ENCODE measurements around the gene ALMS1.
"Not testable (repeated sequence)": the region's sequence is repeated elsewhere in the genome, so short reads cannot be mapped to it uniquely, and the experiment has no call there.

ALMS1 gene

DNA sequence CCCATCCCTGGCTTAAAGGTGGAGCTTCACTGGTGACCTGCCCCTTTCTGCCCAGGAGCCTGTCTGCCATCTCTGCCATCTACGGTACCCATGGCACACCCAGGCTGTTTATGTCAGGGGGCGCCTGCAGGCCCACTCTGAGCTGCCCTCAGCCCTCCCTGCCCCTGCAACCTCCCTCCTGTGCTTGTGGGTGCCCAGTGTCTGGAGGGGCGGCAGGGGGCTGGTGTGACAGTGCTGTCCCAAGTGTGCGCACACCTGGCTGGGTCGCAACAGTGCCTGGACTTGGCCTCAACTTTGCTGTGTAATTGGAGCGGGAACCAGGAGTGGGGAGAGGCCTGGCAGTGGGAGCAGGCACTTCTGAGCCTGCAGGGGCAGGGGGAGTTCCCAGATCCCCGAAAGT is 102.4 kb downstream of the ALMS1 start:
- no peak overlapping the region for H3K4me3 Mint-ChIP-seq
- DNase-seq: no peak
- H3K27ac Mint-ChIP-seq: no peak overlapping the region
- H3K36me3 Mint-ChIP-seq (ENCODE audit: insufficient read depth): peaks cover 5% of the 10 kb centered on the region
- H3K4me1 Mint-ChIP-seq (ENCODE audit: low read depth in 2 of 2): peaks cover 9 to 10% of the 10 kb centered on the region in 2 donors
- no peaks in the 10 kb centered on the region for H3K9me3 Mint-ChIP-seq
- no peak for ATAC-seq (replicated peaks)
- H3K27me3 Mint-ChIP-seq: no peaks in the 10 kb centered on the region

- Mint-ChIP-seq H3K27ac (peak overlapping the region in 1 of 2 donors; percentile 20), H3K4me3 (no peak overlapping the region), H3K9me3 (no peaks in the 10 kb centered on the region), H3K27me3 (no peaks in the 10 kb centered on the region), H3K36me3 (ENCODE audit: insufficient read depth) (peaks cover 5% of the 10 kb centered on the region), H3K4me1 (ENCODE audit: low read depth in 2 of 2) (peaks cover 9 to 10% of the 10 kb centered on the region in 2 donors)
- DNase-seq (no peak), ATAC-seq (replicated peaks) (no peak)
Measured at GRCh38 chr2:73489053-73489452, 103.4 kb downstream of the ALMS1 start.

GRCh38 chr2:73494031-73494430 is 108.4 kb downstream of the ALMS1 start:
- Mint-ChIP-seq H3K27me3 (no peaks in the 10 kb centered on the region), H3K36me3 (ENCODE audit: insufficient read depth) (peaks cover 5% of the 10 kb centered on the region), H3K4me1 (ENCODE audit: low read depth in 2 of 2) (peaks cover under 1 to 4% of the 10 kb centered on the region in 2 donors), H3K4me3 (no peak overlapping the region), H3K27ac (no peak overlapping the region), H3K9me3 (no peaks in the 10 kb centered on the region)
- ATAC-seq (replicated peaks): no peak
- DNase-seq: no peak

DNA sequence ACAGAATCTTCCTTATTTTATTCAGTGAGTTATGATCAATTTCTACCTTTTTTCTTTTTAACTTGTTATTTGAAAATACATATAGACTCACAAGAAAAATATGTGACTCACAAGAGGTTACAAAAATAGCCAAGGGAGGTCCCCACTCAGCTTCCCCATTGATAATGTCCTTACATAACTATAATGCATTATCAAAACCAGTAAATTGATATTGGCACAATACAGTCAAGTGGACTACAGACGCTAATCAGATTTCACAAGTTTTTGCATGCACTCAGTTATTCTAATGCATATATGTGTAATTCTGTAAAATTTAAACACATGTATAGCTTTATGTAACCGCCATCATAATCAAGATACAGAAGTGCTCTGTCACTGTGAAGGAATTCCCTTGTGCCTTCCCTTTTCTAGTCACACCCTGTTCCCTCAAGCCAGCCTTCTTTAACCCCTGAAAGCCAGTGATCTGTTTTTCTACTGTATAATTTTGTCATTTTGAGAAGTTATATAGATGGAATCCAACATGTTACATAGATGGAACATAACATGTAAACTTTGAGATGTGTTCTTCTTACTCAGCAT is 118.4 kb downstream of the ALMS1 start:
- no peak overlapping the region for H3K4me3 Mint-ChIP-seq
- peaks cover 2 to 12% of the 10 kb centered on the region in 2 donors for H3K4me1 Mint-ChIP-seq (ENCODE audit: low read depth in 2 of 2)
- H3K27me3 Mint-ChIP-seq: no peaks in the 10 kb centered on the region
- H3K36me3 Mint-ChIP-seq (ENCODE audit: insufficient read depth): no peaks in the 10 kb centered on the region
- peaks cover 5 to 10% of the 10 kb centered on the region in 2 donors for H3K9me3 Mint-ChIP-seq
- ATAC-seq (replicated peaks) (no peak), DNase-seq (no peak)
- H3K27ac Mint-ChIP-seq: no peak overlapping the region

DNA sequence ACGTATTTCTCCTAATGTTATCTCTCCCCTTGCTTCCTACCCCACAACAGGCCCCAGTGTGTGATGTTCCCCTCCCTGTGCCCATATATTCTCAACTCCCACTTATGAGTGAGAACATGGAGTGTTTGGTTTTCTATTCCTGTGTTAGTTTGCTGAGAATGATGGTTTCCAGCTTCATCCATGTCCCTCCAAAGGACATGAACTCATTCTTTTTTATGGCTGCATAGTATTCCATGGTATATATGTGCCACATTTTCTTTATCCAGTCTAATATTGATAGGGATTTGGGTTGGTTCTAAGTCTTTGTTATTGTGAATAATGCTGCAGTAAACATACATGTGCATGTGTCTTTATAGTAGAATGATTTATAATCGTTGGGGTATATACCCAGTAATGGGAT is 119.2 kb downstream of the ALMS1 start:
- not testable (repeated sequence) for H3K27me3 Mint-ChIP-seq; H3K9me3 Mint-ChIP-seq; H3K36me3 Mint-ChIP-seq (ENCODE audit: insufficient read depth)

GRCh38 chr2:73510470-73510869 is 124.8 kb downstream of the ALMS1 start:
- H3K9me3 Mint-ChIP-seq: peaks cover 12 to 26% of the 10 kb centered on the region in 2 donors
- H3K4me1 Mint-ChIP-seq (ENCODE audit: low read depth in 2 of 2); H3K36me3 Mint-ChIP-seq (ENCODE audit: insufficient read depth); H3K4me3 Mint-ChIP-seq; ATAC-seq (replicated peaks); H3K27ac Mint-ChIP-seq; H3K27me3 Mint-ChIP-seq; DNase-seq: not testable (repeated sequence)

More for the DNA sequence above, 119.2 kb downstream of the ALMS1 start:
- not testable (repeated sequence) for H3K27ac Mint-ChIP-seq; ATAC-seq (replicated peaks); H3K4me1 Mint-ChIP-seq (ENCODE audit: low read depth in 2 of 2); H3K4me3 Mint-ChIP-seq; DNase-seq

- H3K36me3 Mint-ChIP-seq (ENCODE audit: insufficient read depth): peaks cover 16% of the 10 kb centered on the region
- no peaks in the 10 kb centered on the region for H3K27me3 Mint-ChIP-seq
- H3K27ac Mint-ChIP-seq: no peak overlapping the region
- DNase-seq: no peak
- H3K4me1 Mint-ChIP-seq (ENCODE audit: low read depth in 2 of 2): peaks cover 0 to 4% of the 10 kb centered on the region in 2 donors
- H3K4me3 Mint-ChIP-seq: no peak overlapping the region
- ATAC-seq (replicated peaks): no peak
- peaks cover 6 to 25% of the 10 kb centered on the region in 2 donors for H3K9me3 Mint-ChIP-seq
Measured at GRCh38 chr2:73516033-73516432, 130.4 kb downstream of the ALMS1 start.

GRCh38 chr2:73528688-73529087 is 143.1 kb downstream of the ALMS1 start:
- DNase-seq (no peak), ATAC-seq (replicated peaks) (no peak)
- no peak overlapping the region for H3K27ac Mint-ChIP-seq
- peaks cover 7 to 15% of the 10 kb centered on the region in 2 donors for H3K9me3 Mint-ChIP-seq
- H3K36me3 Mint-ChIP-seq (ENCODE audit: insufficient read depth): peaks cover 7% of the 10 kb centered on the region
- H3K4me1 Mint-ChIP-seq (ENCODE audit: low read depth in 2 of 2): no peaks in the 10 kb centered on the region
- H3K27me3 Mint-ChIP-seq: no peaks in the 10 kb centered on the region
- H3K4me3 Mint-ChIP-seq: no peak overlapping the region

GRCh38 chr2:73530773-73531172 is 145.1 kb downstream of the ALMS1 start:
- H3K27ac Mint-ChIP-seq; DNase-seq; H3K9me3 Mint-ChIP-seq; ATAC-seq (replicated peaks); H3K27me3 Mint-ChIP-seq; H3K4me3 Mint-ChIP-seq; H3K4me1 Mint-ChIP-seq (ENCODE audit: low read depth in 2 of 2): not testable (repeated sequence)
- peaks cover 17% of the 10 kb centered on the region for H3K36me3 Mint-ChIP-seq (ENCODE audit: insufficient read depth)

GRCh38 chr2:73532381-73532780 is 146.7 kb downstream of the ALMS1 start:
- ATAC-seq (replicated peaks) (no peak), DNase-seq (no peak)
- Mint-ChIP-seq H3K4me3 (no peak overlapping the region), H3K27ac (no peak overlapping the region), H3K36me3 (ENCODE audit: insufficient read depth) (peaks cover 17% of the 10 kb centered on the region), H3K4me1 (ENCODE audit: low read depth in 2 of 2) (no peaks in the 10 kb centered on the region), H3K9me3 (peaks cover 5 to 8% of the 10 kb centered on the region in 2 donors), H3K27me3 (no peaks in the 10 kb centered on the region)

GRCh38 chr2:73536133-73536840 is 150.7 kb downstream of the ALMS1 start:
- peaks cover 5 to 7% of the 10 kb centered on the region in 2 donors for H3K9me3 Mint-ChIP-seq
- DNase-seq (no peak), ATAC-seq (replicated peaks) (no peak)
- no peaks in the 10 kb centered on the region for H3K4me1 Mint-ChIP-seq (ENCODE audit: low read depth in 2 of 2)
- no peaks in the 10 kb centered on the region for H3K27me3 Mint-ChIP-seq
- H3K4me3 Mint-ChIP-seq: no peak overlapping the region
- H3K27ac Mint-ChIP-seq: no peak overlapping the region
- peaks cover 17% of the 10 kb centered on the region for H3K36me3 Mint-ChIP-seq (ENCODE audit: insufficient read depth)

- peaks cover 11% of the 10 kb centered on the region for H3K36me3 Mint-ChIP-seq (ENCODE audit: insufficient read depth)
- H3K4me1 Mint-ChIP-seq (ENCODE audit: low read depth in 2 of 2); H3K27ac Mint-ChIP-seq; ATAC-seq (replicated peaks); H3K4me3 Mint-ChIP-seq; H3K9me3 Mint-ChIP-seq; H3K27me3 Mint-ChIP-seq; DNase-seq: not testable (repeated sequence)
Measured at GRCh38 chr2:73560875-73561274, 175.2 kb downstream of the ALMS1 start.

- H3K27ac Mint-ChIP-seq: no peak overlapping the region
- ATAC-seq (replicated peaks): no peak
- no peaks in the 10 kb centered on the region for H3K9me3 Mint-ChIP-seq
- DNase-seq: no peak
- peaks cover 11% of the 10 kb centered on the region for H3K36me3 Mint-ChIP-seq (ENCODE audit: insufficient read depth)
- H3K4me3 Mint-ChIP-seq: no peak overlapping the region
- no peaks in the 10 kb centered on the region for H3K4me1 Mint-ChIP-seq (ENCODE audit: low read depth in 2 of 2)
- no peaks in the 10 kb centered on the region for H3K27me3 Mint-ChIP-seq
Measured at GRCh38 chr2:73561422-73561821, 175.8 kb downstream of the ALMS1 start.

DNA sequence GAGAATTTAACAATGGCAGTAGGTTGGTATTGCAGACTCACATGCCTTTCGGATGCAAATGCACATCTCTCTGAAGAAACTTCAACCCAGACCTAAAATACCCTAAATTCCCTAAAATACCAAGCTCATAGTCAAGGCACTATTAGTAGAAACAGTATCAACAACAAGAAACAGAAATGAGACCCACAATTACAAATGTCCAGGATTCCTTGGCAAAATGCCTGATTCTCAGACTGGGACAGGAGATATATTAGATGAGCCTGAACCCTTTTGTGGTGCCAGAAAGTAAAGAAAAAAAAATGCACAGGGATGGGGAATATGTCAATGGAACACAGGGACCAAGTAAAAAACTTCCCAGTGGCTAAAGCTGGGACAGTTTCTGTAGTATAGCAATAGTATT is 179.3 kb downstream of the ALMS1 start:
- no peak for ATAC-seq (replicated peaks)
- Mint-ChIP-seq H3K4me1 (ENCODE audit: low read depth in 2 of 2) (no peaks in the 10 kb centered on the region), H3K27me3 (no peaks in the 10 kb centered on the region), H3K36me3 (ENCODE audit: insufficient read depth) (peaks cover 3% of the 10 kb centered on the region), H3K4me3 (no peak overlapping the region), H3K27ac (no peak overlapping the region), H3K9me3 (no peaks in the 10 kb centered on the region)
- DNase-seq: no peak

Data from effector memory CD8-positive, alpha-beta T cell (primary cell).